Measurements from ENCODE around the gene ANKRD23.

ANKRD23 gene

GRCh38 chr2:96816836-96817702 is 26.8 kb downstream of the ANKRD23 start:
- ATAC-seq (replicated peaks) = no peak
- no peaks in the 10 kb centered on the region for H3K27me3 Mint-ChIP-seq
- peak overlapping the region; percentile 53 to 78 for H3K27ac Mint-ChIP-seq
- H3K4me1 Mint-ChIP-seq (ENCODE audit: low read depth in 2 of 2) = peaks cover 58 to 59% of the 10 kb centered on the region in 2 donors
- DNase-seq = no peak
- H3K4me3 Mint-ChIP-seq = peak overlapping the region; percentile 82 to 86
- peaks cover 23% of the 10 kb centered on the region for H3K36me3 Mint-ChIP-seq (ENCODE audit: insufficient read depth)
- H3K9me3 Mint-ChIP-seq = no peaks in the 10 kb centered on the region

- ATAC-seq (replicated peaks) = peak; percentile 86
- H3K27me3 Mint-ChIP-seq = no peaks in the 10 kb centered on the region
- H3K27ac Mint-ChIP-seq = peak within 1 kb of the TSS; percentile 75 to 94
- H3K9me3 Mint-ChIP-seq = no peaks in the 10 kb centered on the region
- peaks cover 20% of the 10 kb centered on the region for H3K36me3 Mint-ChIP-seq (ENCODE audit: insufficient read depth)
- H3K4me3 Mint-ChIP-seq = peak within 1 kb of the TSS; percentile 86 to 87
- H3K4me1 Mint-ChIP-seq (ENCODE audit: low read depth in 2 of 2) = peaks cover 54 to 62% of the 10 kb centered on the region in 2 donors
- DNase-seq = peak; percentile 93 to 96 (median 95)
These were observed 27.5 kb downstream of the ANKRD23 start, which contains the start of gene CNNM3 for GRCh38 chr2:96816127-96816835. Gene CNNM3 (plus strand): TSS chr2:96816268. CDS start chr2:96816278, 10 bp downstream.

- Mint-ChIP-seq H3K4me1 (ENCODE audit: low read depth in 2 of 2) (peaks cover 54 to 60% of the 10 kb centered on the region in 2 donors), H3K27me3 (no peaks in the 10 kb centered on the region), H3K27ac (peak overlapping the region; percentile 75 to 94), H3K4me3 (peak overlapping the region; percentile 86 to 87), H3K9me3 (no peaks in the 10 kb centered on the region), H3K36me3 (ENCODE audit: insufficient read depth) (peaks cover 20% of the 10 kb centered on the region)
- peak; percentile 8 for ATAC-seq (replicated peaks)
- DNase-seq = peak in 1 of 3 experiments; percentile 25
These were observed 28.3 kb downstream of the ANKRD23 start for GRCh38 chr2:96815326-96816126.

GRCh38 chr2:96813656-96814055 is 30.2 kb downstream of the ANKRD23 start:
- H3K4me3 Mint-ChIP-seq = no peak overlapping the region
- peaks cover 19% of the 10 kb centered on the region for H3K36me3 Mint-ChIP-seq (ENCODE audit: insufficient read depth)
- DNase-seq = no peak
- H3K9me3 Mint-ChIP-seq = no peaks in the 10 kb centered on the region
- H3K27ac Mint-ChIP-seq = no peak overlapping the region
- ATAC-seq (replicated peaks) = no peak
- H3K4me1 Mint-ChIP-seq (ENCODE audit: low read depth in 2 of 2) = peaks cover 40 to 45% of the 10 kb centered on the region in 2 donors
- H3K27me3 Mint-ChIP-seq = no peaks in the 10 kb centered on the region

GRCh38 chr2:96811917-96812316 is 31.9 kb downstream of the ANKRD23 start:
- Mint-ChIP-seq H3K36me3 (ENCODE audit: insufficient read depth) (peaks cover 12% of the 10 kb centered on the region), H3K4me1 (ENCODE audit: low read depth in 2 of 2) (peaks cover 34 to 37% of the 10 kb centered on the region in 2 donors), H3K27ac (peak overlapping the region in 1 of 2 donors; percentile 44), H3K4me3 (no peak overlapping the region), H3K27me3 (no peaks in the 10 kb centered on the region), H3K9me3 (no peaks in the 10 kb centered on the region)
- ATAC-seq (replicated peaks) = no peak
- DNase-seq = no peak

GRCh38 chr2:96810783-96811192 is 33.0 kb downstream of the ANKRD23 start:
- no peak for DNase-seq
- no peak for ATAC-seq (replicated peaks)
- H3K36me3 Mint-ChIP-seq (ENCODE audit: insufficient read depth) = peaks cover 16% of the 10 kb centered on the region
- H3K4me1 Mint-ChIP-seq (ENCODE audit: low read depth in 2 of 2) = peaks cover 42 to 46% of the 10 kb centered on the region in 2 donors
- H3K9me3 Mint-ChIP-seq = peaks cover 0 to 2% of the 10 kb centered on the region in 2 donors
- peak overlapping the region in 1 of 2 donors; percentile 46 for H3K27ac Mint-ChIP-seq
- H3K4me3 Mint-ChIP-seq = no peak overlapping the region
- no peaks in the 10 kb centered on the region for H3K27me3 Mint-ChIP-seq

GRCh38 chr2:96809951-96810782 is 33.7 kb downstream of the ANKRD23 start:
- H3K4me1 Mint-ChIP-seq (ENCODE audit: low read depth in 2 of 2) = peaks cover 38 to 42% of the 10 kb centered on the region in 2 donors
- H3K9me3 Mint-ChIP-seq = peaks cover 0 to 2% of the 10 kb centered on the region in 2 donors
- peak overlapping the region; percentile 55 to 62 for H3K27ac Mint-ChIP-seq
- no peaks in the 10 kb centered on the region for H3K27me3 Mint-ChIP-seq
- no peak for ATAC-seq (replicated peaks)
- H3K36me3 Mint-ChIP-seq (ENCODE audit: insufficient read depth) = peaks cover 11% of the 10 kb centered on the region
- no peak overlapping the region for H3K4me3 Mint-ChIP-seq
- DNase-seq = no peak

- no peaks in the 10 kb centered on the region for H3K27me3 Mint-ChIP-seq
- ATAC-seq (replicated peaks) (no peak), DNase-seq (no peak)
- peaks cover 11% of the 10 kb centered on the region for H3K36me3 Mint-ChIP-seq (ENCODE audit: insufficient read depth)
- H3K27ac Mint-ChIP-seq = peak overlapping the region; percentile 55 to 62
- H3K9me3 Mint-ChIP-seq = peaks cover 0 to 2% of the 10 kb centered on the region in 2 donors
- peaks cover 36 to 38% of the 10 kb centered on the region in 2 donors for H3K4me1 Mint-ChIP-seq (ENCODE audit: low read depth in 2 of 2)
- H3K4me3 Mint-ChIP-seq = peak overlapping the region in 1 of 2 donors; percentile 10
These were observed 34.5 kb downstream of the ANKRD23 start for GRCh38 chr2:96809216-96809882.

- no peak for DNase-seq
- peak overlapping the region; percentile 21 to 88 for H3K4me3 Mint-ChIP-seq
- peaks cover 11% of the 10 kb centered on the region for H3K36me3 Mint-ChIP-seq (ENCODE audit: insufficient read depth)
- peaks cover 0 to 2% of the 10 kb centered on the region in 2 donors for H3K9me3 Mint-ChIP-seq
- H3K27ac Mint-ChIP-seq = peak overlapping the region; percentile 97 to 100
- H3K4me1 Mint-ChIP-seq (ENCODE audit: low read depth in 2 of 2) = peaks cover 36 to 38% of the 10 kb centered on the region in 2 donors
- no peaks in the 10 kb centered on the region for H3K27me3 Mint-ChIP-seq
- ATAC-seq (replicated peaks) = no peak
These were observed 35.5 kb downstream of the ANKRD23 start for GRCh38 chr2:96808176-96808837.

- peak overlapping the region; percentile 97 to 100 for H3K27ac Mint-ChIP-seq
- peaks cover 11% of the 10 kb centered on the region for H3K36me3 Mint-ChIP-seq (ENCODE audit: insufficient read depth)
- DNase-seq (no peak), ATAC-seq (replicated peaks) (peak; percentile 3)
- peak overlapping the region; percentile 84 to 88 for H3K4me3 Mint-ChIP-seq
- peaks cover 26 to 32% of the 10 kb centered on the region in 2 donors for H3K4me1 Mint-ChIP-seq (ENCODE audit: low read depth in 2 of 2)
- H3K9me3 Mint-ChIP-seq = peaks cover 0 to 2% of the 10 kb centered on the region in 2 donors
- H3K27me3 Mint-ChIP-seq = no peaks in the 10 kb centered on the region
These were observed 36.7 kb downstream of the ANKRD23 start for GRCh38 chr2:96807127-96807471.

GRCh38 chr2:96806468-96807126 is 37.2 kb downstream of the ANKRD23 start:
- DNase-seq = peak; percentile 54 to 67 (median 55)
- Mint-ChIP-seq H3K4me3 (peak overlapping the region; percentile 84 to 88), H3K27me3 (no peaks in the 10 kb centered on the region), H3K9me3 (peaks cover 0 to 2% of the 10 kb centered on the region in 2 donors), H3K27ac (peak overlapping the region; percentile 97 to 100), H3K36me3 (ENCODE audit: insufficient read depth) (peaks cover 11% of the 10 kb centered on the region), H3K4me1 (ENCODE audit: low read depth in 2 of 2) (peaks cover 26 to 28% of the 10 kb centered on the region in 2 donors)
- peak; percentile 92 for ATAC-seq (replicated peaks)
